Body of pancreas (tissue), 4 donors: ENCODE measurements around the gene SORCS2.

Experiments used
- CTCF ChIP-seq, 7 experiments: fragments of 450-650 bp in 4 of 7; fragments of 200-600 bp in 3 of 7; sonication (generic) in 3 of 7; IDR thresholded peaks; one replicate each; pipeline ENCODE4 v1.5.1; 2016 to 2019; ENCODE audit warnings: antibody characterized with exemption in 7 of 7
- POLR2A ChIP-seq, 3 donors: fragments of 450-650 bp; IDR thresholded peaks; one replicate each; pipeline ENCODE4 v1.6.1; 2016; ENCODE audit warnings: antibody characterized with exemption in 3 of 3, mild to moderate bottlenecking in 2 of 3

GRCh38 chr4:7451434-7451789 is 259.1 kb downstream of the SORCS2 start:
- TF ChIP-seq CTCF (IDR thresholded peaks at IDR 0.05) (no peak), POLR2A (IDR thresholded peaks at IDR 0.05) (no peak)
